ENCODE measurements around the gene PPP1R14C.

PPP1R14C gene

GRCh38 chr6:150271172-150271500, 128.3 kb downstream of the PPP1R14C start:
- no peak for DNase-seq (ENCODE audit: low read depth, low spot score)

GRCh38 chr6:150271501-150272263, 128.8 kb downstream of the PPP1R14C start:
- no peak for DNase-seq (ENCODE audit: low read depth, low spot score)

DNA sequence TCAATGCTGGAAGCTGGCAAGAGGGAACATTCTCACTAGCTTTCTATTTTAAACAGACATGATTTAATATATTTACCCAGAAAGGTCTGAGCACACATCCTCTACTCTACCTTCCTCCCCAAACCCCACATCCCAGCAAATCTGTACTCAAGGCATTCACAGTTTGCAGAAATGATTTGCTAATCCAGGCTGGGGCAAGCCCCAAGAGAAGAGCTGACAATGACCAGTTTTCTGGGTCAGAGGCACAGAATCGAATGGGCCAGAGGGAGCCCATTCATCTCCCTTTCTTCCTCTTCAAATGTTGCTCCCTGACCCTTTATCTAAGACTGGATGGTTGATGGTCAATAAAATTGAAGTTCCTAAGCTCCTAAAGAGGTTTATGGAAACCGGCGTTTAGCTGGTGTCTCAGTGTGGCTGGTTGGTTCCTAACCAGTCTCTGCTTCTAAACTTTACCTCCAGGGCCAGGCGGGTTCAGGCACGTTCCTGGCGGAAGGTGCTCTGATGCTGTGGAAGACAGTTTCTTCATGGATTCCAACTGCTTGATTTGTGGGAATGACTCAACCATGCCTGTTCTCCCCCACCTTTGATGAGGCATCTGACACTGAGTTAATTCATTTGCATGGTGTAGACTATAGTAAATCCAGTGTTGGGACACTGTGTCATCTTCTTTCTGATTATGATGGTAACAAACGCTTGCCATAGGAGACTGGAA, 129.6 kb downstream of the PPP1R14C start:
- DNase-seq (ENCODE audit: low read depth, low spot score) = no peak

DNA sequence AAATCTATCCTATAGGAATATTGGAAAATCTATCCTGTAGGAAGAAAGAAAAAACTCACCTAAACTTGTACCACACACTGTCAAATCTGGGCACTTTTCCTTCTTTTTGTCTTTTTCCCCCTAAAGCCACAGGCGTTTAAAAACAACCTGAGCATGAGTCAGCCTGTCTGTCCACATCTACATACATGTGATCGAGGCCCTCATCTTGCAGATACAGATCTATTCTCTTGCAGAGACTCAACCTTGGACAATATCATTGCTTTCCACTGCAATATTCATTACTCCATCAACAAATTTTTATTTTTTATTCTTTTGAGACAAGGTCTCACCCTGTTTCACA, 130.1 kb downstream of the PPP1R14C start:
- no peak for DNase-seq (ENCODE audit: low read depth, low spot score)

GRCh38 chr6:150273457-150274309, 130.8 kb downstream of the PPP1R14C start:
- DNase-seq (ENCODE audit: low read depth, low spot score) = no peak

DNA sequence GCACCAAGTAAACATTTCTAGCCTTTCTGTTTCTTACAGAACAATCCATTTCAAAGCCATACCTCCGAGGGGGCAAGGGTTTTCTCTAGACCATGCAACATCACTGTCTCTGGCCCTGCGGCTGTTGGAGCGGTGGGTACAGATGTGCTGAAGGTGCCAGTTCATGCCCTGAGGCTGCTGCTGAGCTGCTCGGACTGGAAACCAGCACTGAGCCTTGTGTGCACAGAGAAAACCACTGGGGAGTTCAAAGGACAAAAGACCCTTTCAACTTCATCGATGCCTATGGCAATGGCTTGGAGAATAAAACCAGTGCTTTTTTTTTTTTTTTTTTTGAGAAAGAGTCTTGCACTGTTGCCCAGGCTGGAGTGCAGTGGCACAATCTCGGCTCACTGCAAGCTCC, 132.6 kb downstream of the PPP1R14C start:
- DNase-seq (ENCODE audit: low read depth, low spot score) = no peak

DNA sequence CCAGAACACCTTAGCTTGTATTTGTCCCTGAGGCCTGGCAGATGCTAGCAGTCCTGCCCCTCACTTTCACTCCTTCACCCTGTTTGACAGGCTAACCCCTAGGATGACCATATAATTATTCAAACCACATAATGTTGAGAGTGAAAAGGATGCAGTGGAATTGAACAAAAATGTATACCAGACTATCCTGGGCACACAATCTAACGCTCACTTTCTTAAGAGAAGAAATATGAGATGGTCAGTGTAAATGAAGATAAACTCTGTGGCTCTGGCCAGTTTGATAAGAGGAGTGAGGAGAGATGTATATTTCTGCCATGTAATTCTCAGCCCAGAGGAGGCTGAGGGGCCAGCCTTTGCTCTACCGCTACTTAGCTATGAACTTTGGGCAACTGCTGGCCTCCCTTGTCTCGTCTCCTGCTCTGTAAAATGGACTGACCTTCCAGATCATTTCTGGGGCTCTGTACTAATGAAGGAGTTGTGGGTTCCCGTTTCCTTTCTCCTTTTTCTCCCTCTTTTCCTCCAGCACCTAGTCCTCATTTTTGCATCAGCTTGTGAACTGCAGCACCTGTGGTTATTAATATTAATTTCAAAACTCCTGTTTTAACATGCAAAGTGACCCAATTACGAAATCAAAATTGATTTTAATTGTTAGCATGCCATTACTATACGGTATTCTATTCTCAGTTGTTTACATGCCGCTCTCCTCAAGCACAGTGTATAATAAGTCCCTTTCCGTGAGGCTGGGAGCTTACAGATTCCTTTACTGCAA, 133.5 kb downstream of the PPP1R14C start:
- no peak for DNase-seq (ENCODE audit: low read depth, low spot score)

DNA sequence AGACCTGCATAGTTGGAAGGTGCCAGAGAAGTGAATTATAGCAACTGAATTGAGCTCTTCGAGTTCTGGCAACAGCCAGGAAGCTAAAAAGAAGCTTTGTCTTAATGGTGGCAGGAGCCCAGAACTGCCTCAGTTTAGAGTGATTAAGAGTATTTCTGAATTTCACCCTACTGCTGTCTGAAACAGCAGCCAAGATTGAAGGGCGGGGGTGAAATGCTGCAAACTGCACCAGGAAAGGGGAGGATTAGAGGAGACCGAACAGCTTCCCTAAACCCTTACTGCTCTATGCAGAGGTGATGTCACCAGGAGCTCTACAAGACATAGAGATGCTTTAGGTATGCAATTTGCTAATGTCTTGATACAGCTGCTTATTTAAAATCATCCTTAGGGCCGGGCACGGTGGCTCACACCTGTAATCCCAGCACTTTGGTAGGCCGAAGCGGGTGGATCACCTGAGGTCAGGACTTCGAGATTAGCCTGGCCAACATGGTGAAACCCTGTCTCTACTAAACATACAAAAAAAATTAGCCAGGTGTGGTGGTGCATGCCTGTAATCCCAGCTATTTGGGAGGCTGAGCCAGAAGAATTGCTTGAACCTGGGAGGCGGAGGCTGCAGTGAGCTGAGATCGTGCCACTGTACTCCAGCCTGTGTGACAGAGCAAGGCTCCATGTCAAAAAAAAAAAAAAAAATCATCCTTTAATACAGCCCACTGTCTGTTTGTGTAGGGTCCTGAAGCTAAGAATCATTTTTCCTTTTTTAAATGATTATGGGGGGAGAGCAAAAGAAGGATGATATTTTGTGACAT, 134.3 kb downstream of the PPP1R14C start:
- no peak for DNase-seq (ENCODE audit: low read depth, low spot score)

- no peak for DNase-seq (ENCODE audit: low read depth, low spot score)
These were observed 136.7 kb downstream of the PPP1R14C start for GRCh38 chr6:150279533-150279932.

DNA sequence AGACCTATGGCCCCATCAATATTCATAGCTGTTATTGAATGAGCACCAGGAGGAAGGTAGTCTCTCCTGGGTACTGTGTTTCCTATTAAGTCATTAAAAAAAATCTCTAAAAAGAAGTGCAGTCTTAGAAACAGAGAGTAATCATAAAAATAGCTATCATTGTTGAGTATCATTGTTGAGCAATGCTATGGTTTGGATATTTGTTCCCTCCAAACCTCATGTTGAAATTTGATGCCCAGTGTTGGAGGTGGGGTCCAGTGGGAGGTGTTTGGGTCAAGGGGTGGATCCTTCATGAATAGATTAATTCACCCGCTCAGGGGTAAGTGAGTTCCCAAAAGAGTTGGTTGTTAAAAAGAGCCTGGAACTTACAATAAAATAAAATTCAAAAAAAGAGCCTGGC, 137.9 kb downstream of the PPP1R14C start:
- no peak for DNase-seq (ENCODE audit: low read depth, low spot score)

DNA sequence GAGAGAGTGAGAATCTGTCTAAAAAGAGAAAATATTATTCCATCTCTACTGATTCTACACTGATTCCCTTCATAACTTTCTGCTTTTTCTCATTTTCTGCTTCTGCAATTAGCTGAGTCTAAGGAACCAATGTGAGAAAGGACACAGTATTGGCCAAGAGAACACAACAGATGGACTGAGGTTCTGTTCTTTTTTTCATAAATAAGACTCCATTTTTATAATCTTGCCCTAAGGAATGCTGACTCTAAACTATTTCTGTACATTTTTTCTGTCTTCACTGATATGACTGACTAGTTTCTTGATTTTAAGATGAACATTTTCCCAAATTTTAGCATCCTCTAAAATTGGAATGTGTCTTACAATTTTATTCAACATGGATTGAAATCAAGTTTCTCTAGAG, 138.9 kb downstream of the PPP1R14C start:
- DNase-seq (ENCODE audit: low read depth, low spot score) = no peak

- DNase-seq (ENCODE audit: low read depth, low spot score) = no peak
These were observed 140.0 kb downstream of the PPP1R14C start for GRCh38 chr6:150282806-150283205.

DNA sequence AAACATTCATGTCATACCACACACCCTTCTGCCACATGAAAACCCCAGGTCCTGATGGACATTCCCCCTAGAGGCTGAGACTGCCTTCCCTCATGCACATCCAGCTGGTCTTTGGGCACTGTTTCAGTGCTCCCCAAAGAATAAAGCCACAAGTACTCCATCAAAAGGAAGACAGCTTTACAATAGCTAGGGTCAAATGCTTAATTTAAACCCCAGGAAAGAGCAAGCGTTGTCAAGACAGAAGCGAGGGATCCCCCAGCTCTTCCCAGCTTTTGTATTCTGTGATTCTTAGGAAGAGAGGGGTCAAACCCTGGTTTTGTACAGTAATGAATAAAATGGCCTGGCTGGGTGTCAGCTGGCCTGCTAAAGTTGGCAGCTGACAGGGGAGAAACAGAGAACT, 143.6 kb downstream of the PPP1R14C start:
- no peak for DNase-seq (ENCODE audit: low read depth, low spot score)

DNA sequence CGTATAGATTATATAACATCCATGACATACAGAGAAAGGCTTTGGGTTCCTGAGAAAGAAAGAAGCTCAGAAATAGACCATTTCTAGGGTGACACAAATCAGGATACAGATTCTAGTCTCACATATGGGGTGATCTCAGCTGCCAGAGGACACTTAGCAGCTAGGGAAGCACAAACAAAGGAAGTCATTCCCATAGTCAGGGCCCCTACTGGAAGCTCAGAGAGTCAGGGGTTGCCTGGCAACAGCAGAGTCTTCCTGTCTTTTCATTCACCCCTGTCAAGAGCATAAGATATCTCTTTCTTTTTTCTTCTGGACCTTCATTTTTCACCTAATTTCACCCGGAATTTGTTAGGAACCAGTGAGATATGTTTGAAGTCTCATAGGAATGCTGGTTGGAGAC, 144.1 kb downstream of the PPP1R14C start:
- no peak for DNase-seq (ENCODE audit: low read depth, low spot score)

GRCh38 chr6:150288456-150288855, 145.6 kb downstream of the PPP1R14C start:
- no peak for DNase-seq (ENCODE audit: low read depth, low spot score)

DNA sequence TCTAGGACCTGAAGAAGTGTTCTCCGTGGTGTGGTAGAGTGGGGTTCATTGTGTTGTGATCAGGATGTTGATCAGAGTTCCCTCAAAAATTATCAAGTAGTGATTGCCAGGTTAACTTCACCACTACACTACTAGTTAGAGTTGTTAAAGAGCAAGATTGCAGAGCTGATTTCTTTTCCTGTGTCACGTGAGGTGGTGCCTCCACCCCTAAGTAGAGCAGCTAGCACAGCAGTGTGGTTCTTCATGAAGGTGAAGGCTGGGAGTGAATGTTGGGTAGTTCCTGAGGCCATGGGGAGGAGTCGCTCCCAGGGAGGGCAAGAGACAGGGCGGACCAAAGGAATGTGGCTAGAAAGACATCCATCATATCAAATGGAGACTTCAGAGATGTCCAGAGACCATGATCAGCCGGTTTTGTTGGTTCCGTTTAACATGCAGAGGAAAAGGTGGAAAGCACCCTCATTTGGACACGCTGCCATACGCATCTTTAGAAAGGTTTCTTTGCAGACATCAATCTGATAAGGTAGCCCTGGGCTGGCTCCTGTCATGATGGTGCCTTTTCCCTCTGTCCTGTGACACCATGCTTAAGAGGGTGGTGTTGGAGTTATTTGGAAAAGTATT, 146.7 kb downstream of the PPP1R14C start:
- no peak for DNase-seq (ENCODE audit: low read depth, low spot score)

DNA sequence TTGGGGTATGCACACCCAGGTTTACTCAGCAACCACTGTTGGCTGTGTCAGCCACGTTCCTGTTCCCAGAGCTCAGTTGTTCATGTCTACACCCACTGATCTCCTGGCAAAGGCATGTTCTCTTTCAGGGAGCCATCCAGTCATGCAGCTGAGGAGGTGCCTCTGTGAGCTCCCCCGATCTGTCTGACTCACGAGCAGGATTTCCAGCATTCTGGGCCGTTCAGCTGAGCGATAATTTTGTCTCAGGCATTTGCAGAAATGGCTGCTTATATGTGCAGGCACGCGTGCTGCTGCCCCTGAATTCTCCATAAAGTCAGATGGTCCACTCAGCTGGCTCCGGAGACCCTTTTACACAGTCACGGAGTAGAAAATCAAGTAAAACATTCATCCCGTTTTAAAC, 147.6 kb downstream of the PPP1R14C start:
- DNase-seq (ENCODE audit: low read depth, low spot score) = no peak

DNA sequence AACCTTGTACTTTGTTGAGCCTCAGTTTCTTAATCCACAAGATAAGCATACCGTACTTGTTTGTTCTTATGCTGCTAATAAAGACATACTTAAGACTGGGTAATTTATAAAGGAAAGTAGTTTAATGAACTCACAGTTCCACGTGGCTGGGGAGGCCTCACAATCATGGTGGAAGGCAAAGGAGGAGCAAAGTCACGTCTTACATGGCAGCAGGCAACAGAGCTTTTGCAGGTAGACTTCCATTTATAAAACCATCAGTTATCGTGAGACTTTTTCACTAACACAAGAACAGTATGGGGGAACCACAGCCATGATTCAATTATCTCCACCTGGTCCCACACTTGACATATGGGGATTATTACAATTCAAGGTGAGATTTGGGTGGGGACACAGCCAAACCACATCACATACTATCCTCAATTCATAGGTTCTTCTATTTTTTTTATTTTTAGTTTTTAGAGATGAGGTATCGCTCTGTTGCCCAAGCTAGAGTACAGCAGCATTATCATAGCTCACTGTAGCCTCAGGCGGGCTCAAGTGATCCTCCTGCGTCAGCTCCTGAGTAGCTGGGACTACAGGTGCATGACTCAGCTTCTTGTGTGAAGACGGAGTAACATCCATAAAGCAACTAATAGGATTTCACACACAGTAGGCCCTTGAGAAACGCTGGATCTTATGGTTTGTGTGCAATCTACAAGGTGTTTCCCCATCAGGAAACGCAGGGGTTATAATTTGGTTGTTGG, 149.3 kb downstream of the PPP1R14C start:
- no peak for DNase-seq (ENCODE audit: low read depth, low spot score)

DNA sequence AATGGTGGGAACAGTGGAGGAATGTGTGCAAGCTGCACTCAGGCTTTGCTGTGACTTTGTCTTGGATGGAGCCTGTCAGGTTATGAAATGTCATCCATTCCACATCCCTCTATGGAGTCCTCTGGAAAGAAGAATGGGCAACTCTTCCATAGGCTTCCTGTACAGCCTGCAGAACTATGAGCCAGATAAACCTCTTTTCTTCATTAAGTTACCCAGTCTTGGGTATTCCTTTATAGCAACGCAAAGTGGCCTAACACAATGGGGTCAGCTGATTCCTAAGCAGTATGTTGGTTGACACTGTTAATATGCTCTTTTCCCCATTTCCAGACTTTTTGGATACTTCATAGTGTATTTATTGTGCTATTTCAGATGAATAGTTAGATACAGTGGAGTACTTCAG, 150.2 kb downstream of the PPP1R14C start:
- no peak for DNase-seq (ENCODE audit: low read depth, low spot score)

All from iPS DF 19.7 (cell line).